DMS53 treated with DMSO at 0.1 percent for 48 hours (cell line): ENCODE measurements around the gene STK33.

Experiments used
- DNase-seq: peaks from one replicate; lab custom pipeline; 2025; ENCODE audit not compliant: unreplicated experiment; lab: John Stamatoyannopoulos, UW

Gene STK33

DNA sequence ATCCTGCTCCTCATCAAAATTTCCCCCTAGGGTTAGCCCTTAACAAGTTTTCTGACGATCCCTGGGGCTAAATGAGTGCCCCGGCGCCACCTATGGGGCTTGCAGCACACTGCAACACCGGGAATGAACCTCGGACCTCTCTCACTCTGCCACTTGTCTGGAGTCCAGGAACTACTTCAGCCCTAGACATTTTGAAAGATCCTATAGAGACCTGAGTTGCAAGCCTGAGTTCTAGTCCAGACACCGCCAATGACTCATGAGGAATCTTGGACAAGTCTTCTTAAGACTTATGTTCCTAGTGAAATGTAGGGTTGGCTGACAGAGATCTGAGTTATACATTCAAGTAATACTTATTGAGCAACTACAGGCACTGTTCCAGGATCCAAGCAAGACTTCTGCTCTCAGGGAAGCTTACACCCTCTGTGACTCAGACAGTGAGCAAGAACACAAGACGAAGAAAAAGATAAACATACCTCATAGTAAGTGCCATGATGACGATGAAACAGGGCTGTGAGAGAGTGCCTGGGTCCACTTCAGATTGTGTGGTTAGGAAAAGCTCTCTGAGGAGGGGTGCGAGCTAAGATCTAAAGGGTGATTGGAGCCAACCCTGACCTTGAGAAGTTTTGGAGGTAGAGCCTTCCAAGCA is 10.2 kb upstream of the STK33 start:
- DNase-seq = peak; percentile 32

- no peak for DNase-seq
These were observed 9.7 kb upstream of the STK33 start for GRCh38 chr11:8603696-8604077.

GRCh38 chr11:8601376-8602133 is 7.5 kb upstream of the STK33 start:
- no peak for DNase-seq

- DNase-seq = no peak
These were observed 4.5 kb upstream of the STK33 start for GRCh38 chr11:8598506-8598905.

DNA sequence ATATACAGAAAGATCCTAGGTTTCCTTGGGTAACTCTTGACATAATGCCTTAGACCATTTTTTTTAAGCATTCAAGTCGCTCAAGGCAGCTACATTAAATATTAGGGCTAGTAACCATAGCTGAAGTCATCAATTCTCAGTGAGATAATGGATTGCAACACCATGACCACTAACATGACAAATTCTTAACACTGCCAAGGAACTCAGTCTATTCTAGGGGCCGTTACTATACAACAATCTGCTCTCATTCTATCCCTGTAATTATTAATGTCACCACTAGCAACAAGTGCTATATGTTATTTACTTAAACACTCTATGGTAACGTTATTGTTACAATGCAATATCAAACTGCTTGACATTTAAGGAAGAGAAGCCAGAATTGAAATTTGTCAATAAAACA is 3.2 kb upstream of the STK33 start:
- no peak for DNase-seq

- DNase-seq = no peak
These were observed 2.5 kb upstream of the STK33 start for GRCh38 chr11:8596504-8597046.

DNA sequence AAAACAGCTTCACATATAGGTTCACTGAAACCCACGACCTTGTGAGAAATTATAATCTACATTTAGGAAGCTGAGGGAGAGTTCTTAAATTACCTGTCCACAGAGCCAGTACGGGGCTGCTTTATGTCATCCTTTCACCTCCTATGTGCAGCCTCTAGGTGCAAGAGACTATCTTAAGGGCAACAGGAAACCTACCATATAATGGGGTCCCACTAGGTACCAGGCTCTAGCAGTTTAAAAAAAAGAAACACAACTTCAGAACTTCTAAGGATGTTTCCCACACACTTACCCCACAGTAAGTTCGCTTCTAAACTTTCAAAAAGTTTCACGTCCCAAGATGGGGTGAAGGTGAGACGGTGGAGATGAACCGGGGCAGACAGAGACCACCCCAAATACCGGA is 573 bp downstream of the STK33 start:
- DNase-seq = no peak

DNA sequence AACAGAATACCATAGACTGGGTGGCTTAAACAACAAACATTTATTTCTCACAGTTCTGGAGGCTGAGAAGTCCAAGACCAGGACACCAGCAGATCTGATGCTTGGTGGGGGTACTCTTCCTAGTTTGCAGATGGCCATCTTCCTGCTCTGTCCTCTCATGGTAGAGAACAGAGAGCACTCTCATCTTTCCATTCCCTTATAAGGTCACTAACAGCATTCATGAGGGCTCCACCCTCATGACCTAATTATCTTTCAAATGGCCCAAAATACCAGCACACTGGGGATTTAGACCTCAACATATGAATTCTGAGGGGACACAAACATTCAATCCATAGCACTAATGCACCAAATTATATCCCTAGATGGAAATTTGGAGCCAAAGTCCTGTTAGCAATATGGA is 6.1 kb downstream of the STK33 start:
- DNase-seq = no peak

DNA sequence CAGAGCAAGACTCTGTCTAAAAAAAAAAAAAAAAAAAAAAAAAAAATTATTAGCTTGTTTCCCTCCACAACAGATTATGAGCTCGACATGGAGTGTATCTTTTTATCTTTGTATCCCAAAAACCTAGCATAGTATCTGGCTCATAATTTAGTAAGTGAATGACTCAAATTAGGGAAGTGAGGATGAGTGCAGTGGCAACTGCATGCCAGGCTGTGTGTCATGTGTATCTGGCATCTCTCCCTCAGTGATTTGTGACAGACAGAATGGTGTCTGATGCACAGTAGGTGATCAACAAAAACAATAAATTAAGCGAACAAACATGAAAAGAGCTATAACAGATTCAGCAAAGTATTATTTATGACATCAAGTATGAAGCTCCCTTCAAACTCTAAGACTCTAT is 7.2 kb downstream of the STK33 start:
- DNase-seq = no peak

- no peak for DNase-seq
These were observed 7.8 kb downstream of the STK33 start for GRCh38 chr11:8586184-8586583.

- DNase-seq = peak; percentile 49
These were observed 9.5 kb downstream of the STK33 start for GRCh38 chr11:8584511-8584910.

DNA sequence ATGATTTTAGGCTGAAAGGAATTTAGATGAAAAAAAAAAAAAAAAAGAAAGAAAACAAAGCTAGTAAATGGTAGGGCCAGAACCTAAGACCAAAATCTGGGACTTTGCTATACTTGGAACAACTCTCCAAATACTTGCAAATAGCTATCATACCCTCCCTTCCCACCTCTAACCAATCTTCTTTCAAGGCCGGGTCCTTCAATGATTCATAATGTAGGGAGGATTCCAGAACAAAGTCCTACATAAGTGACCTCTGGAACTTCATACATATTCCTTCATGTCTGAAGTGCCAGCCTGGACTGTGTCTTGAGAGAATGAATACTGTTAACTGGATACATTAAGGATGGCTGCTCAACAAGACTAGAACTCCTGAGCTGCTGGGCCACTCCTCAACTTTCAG is 9.9 kb downstream of the STK33 start:
- no peak for DNase-seq

GRCh38 chr11:8581300-8581699 is 12.7 kb downstream of the STK33 start:
- DNase-seq = no peak

GRCh38 chr11:8577791-8578581 is 16.0 kb downstream of the STK33 start:
- no peak for DNase-seq

DNA sequence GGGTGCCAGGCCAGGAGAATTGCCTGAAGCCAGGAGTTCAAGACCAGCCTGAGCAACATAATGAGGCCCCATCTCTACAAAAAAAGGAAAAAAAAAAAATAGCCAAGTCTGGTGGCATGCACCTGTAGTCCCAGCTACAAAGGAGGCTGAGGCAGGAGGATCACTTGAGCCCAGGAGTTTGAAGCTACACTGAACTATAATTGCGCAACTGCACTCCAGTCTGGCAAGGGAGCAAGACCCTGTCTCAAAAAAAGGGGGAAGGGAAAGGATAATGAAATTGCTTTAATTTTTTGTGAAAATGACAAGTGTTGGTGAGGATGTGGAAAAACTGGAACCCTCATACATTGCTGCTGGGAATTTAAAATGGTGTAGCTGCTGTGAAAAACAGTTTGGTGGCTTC is 19.2 kb downstream of the STK33 start:
- DNase-seq = no peak

DNA sequence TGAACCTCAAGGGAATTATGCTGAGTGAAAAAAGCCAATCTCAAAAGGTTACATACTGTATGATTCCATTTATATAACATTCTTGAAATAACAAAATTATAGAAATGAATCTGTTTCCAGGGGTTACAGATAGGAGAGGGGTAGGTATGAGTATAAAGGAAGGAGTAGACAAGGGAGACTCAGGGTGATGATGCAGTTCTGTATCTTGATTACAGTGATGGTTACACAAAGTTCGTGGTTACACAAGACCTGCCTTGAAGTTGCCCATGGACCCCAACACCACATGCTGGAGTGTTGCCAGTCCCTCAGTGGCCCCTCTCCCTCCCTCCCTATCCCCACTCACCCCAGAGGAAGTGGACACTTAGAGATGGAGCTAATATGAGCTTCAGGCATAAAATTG is 20.3 kb downstream of the STK33 start:
- no peak for DNase-seq

GRCh38 chr11:8567602-8568198 is 26.3 kb downstream of the STK33 start:
- no peak for DNase-seq

DNA sequence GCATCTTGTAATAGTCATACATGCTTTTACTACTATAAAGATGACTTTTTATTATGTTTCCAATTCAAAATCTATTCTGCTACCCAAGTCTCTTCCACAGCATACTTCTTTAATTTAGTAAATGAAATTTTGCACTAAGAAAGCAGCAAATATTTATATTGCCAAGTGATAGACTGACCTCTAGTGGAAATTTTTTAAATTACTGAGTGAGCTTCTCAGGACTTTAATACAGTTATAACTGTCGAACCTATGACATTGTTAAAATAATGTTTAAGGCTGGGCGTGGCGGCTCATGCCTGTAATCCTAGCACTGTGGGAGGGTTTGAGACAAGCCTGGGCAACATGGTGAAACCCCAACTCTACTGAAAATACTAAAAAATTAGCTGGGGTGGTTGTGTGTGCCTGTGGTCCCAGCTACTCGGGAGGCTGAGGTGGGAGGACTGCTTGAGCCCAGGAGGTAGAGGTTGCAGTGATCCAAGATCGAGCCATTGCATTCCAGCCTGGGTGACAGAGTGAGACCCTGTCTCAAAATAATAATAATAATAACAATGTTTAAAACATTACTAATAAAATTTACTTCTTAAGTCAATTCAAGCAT is 27.3 kb downstream of the STK33 start:
- DNase-seq = peak; percentile 53

DNA sequence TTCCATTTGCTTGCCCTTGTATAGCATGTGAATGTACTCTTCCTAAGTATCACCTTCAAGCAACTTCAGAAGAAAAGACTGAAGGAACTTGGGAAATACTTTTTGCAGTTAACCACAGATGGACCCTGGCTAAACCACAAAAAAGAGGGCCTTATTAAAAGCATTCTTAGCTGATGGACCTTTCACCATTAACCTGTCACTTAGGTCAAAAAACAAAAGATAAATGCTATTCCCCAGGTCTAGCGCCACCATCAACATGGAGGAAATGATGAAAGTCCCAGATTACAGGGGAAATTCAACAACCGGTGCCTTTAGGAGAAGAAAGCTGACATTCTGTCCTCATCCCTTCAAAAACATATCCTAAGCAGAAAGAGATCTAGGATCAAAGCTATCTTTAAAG is 29.5 kb downstream of the STK33 start:
- no peak for DNase-seq

DNA sequence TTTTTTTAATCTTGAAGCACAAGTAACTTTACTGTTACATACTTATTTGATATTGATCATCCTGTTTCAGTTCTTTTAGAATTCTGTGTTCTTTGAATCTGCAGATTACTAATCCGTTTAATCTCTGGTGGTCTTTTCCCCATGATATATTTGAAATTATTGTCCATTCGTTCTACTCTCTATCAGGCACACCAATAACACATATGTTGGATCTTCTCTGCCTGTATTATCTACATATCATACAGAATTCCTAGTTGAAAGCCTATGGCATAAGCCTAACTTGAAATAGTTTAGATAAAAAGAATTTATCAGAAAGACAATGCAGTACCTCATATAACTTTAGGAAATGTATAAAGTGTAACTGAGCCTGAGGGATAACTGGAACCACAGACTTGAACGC is 32.6 kb downstream of the STK33 start:
- DNase-seq = no peak

GRCh38 chr11:8558436-8558835 is 35.6 kb downstream of the STK33 start:
- DNase-seq = no peak
